Mesenchymal stem cell (in vitro differentiated cells and primary cell): ENCODE data around the gene ATP2A3.
A peak's percentile ranks its signal among the peaks of the same experiment; 100 is the strongest.

Source experiments
- DNase-seq: peaks from one replicate; pipeline ENCODE4 v3.0.0-alpha.2; 2013
- H2AFZ ChIP-seq: one replicate; pipeline ENCODE4 v1.6.1; 2013; ENCODE audit warnings: low read depth, mild to moderate bottlenecking, control low read depth, inconsistent platforms, low read length, moderate library complexity
- H2AK5ac ChIP-seq: 2 replicates; pipeline ENCODE4 v1.6.1; 2013; ENCODE audit warnings: low read length, moderate library complexity, mild to moderate bottlenecking, inconsistent platforms; ENCODE audit not compliant: severe bottlenecking
- H2BK120ac ChIP-seq: one replicate; pipeline ENCODE4 v1.6.1; 2013; ENCODE audit warnings: low read depth, mild to moderate bottlenecking, inconsistent platforms, low read length, moderate library complexity
- H2BK12ac ChIP-seq, 2 experiments: one replicate each; pipeline ENCODE4 v1.6.1; 2013; ENCODE audit warnings: inconsistent platforms in 2 of 2, low read length in 2 of 2, mild to moderate bottlenecking in 2 of 2, moderate library complexity in 2 of 2, control low read depth in 1 of 2
- H2BK15ac ChIP-seq: one replicate; pipeline ENCODE4 v1.6.1; 2013; ENCODE audit warnings: mild to moderate bottlenecking, low read depth, inconsistent platforms; ENCODE audit not compliant: poor library complexity, severe bottlenecking
- H2BK5ac ChIP-seq: 2 replicates; pipeline ENCODE4 v1.6.1; 2013; ENCODE audit warnings: low read depth, mild to moderate bottlenecking, low read length, control low read depth, inconsistent platforms; ENCODE audit not compliant: poor library complexity, severe bottlenecking
- H3K14ac ChIP-seq, 2 experiments: one replicate each; pipeline ENCODE4 v1.6.1; 2013; ENCODE audit warnings: inconsistent platforms in 2 of 2, low read length in 2 of 2, control low read depth in 1 of 2, mild to moderate bottlenecking in 1 of 2, moderate library complexity in 1 of 2
- H3K18ac ChIP-seq, 2 experiments: one replicate each; pipeline ENCODE4 v1.6.1; 2013; ENCODE audit warnings: inconsistent platforms in 2 of 2, low read length in 2 of 2, control low read depth in 1 of 2, low read depth in 1 of 2, mild to moderate bottlenecking in 1 of 2
- H3K23ac ChIP-seq, 2 experiments: one replicate each; pipeline ENCODE4 v1.6.1; 2013; ENCODE audit warnings: inconsistent platforms in 2 of 2, low read length in 2 of 2, mild to moderate bottlenecking in 2 of 2, moderate library complexity in 2 of 2, control low read depth in 1 of 2
- H3K27ac ChIP-seq: 2 replicates; pipeline ENCODE4 v1.5.1; 2013; ENCODE audit warnings: mild to moderate bottlenecking, moderate library complexity, low read length, control low read depth, inconsistent platforms; ENCODE audit not compliant: poor library complexity, severe bottlenecking
- H3K27me3 ChIP-seq, 2 experiments: 2 replicates each; pipeline versions ENCODE4 v1.6.1 to v1.7.0; 2013; ENCODE audit warnings: low read length in 2 of 2, mild to moderate bottlenecking in 2 of 2, moderate library complexity in 2 of 2, control low read depth in 1 of 2, inconsistent platforms in 1 of 2; ENCODE audit not compliant: control insufficient read depth in 1 of 2, insufficient read depth in 1 of 2
- H3K36me3 ChIP-seq, 2 experiments: 2 replicates each; pipeline versions ENCODE4 v1.6.1 to v1.7.0; 2013; ENCODE audit warnings: low read length in 2 of 2, control low read depth in 1 of 2, inconsistent platforms in 1 of 2, low read depth in 1 of 2, mild to moderate bottlenecking in 1 of 2; ENCODE audit not compliant: insufficient read depth in 2 of 2, control insufficient read depth in 1 of 2
- H3K4ac ChIP-seq, 2 experiments: one replicate each; pipeline ENCODE4 v1.6.1; 2013; ENCODE audit warnings: inconsistent platforms in 2 of 2, low read length in 2 of 2, mild to moderate bottlenecking in 2 of 2, moderate library complexity in 2 of 2, control low read depth in 1 of 2, low read depth in 1 of 2
- H3K4me1 ChIP-seq: 2 replicates; pipeline ENCODE4 v1.6.1; 2013; ENCODE audit warnings: low read depth, low read length, control low read depth; ENCODE audit not compliant: control insufficient read depth, insufficient read depth
- H3K4me2 ChIP-seq: 2 replicates; pipeline ENCODE4 v1.6.1; 2013; ENCODE audit warnings: low read length, mild to moderate bottlenecking, inconsistent platforms; ENCODE audit not compliant: poor library complexity, severe bottlenecking
- H3K4me3 ChIP-seq, 2 experiments: 2 replicates each; pipeline versions ENCODE4 v1.5.1 to v1.7.0; 2013; ENCODE audit warnings: low read length in 2 of 2, mild to moderate bottlenecking in 2 of 2, control low read depth in 1 of 2, low read depth in 1 of 2; ENCODE audit not compliant: insufficient read depth in 1 of 2
- H3K79me1 ChIP-seq: replicated peaks from 2 replicates; pipeline ENCODE4 v1.6.1; 2013; ENCODE audit warnings: mild to moderate bottlenecking, control low read depth, low read length, inconsistent platforms; ENCODE audit not compliant: poor library complexity, severe bottlenecking
- H3K9ac ChIP-seq: 2 replicates; pipeline ENCODE4 v1.7.0; 2013; ENCODE audit warnings: mild to moderate bottlenecking, low read length, moderate library complexity
- H3K9me3 ChIP-seq: 2 replicates; pipeline ENCODE4 v1.7.0; 2013; ENCODE audit warnings: mild to moderate bottlenecking, low read length; ENCODE audit not compliant: control insufficient read depth
- H4K8ac ChIP-seq: one replicate; pipeline ENCODE4 v1.6.1; 2013; ENCODE audit warnings: inconsistent platforms, mild to moderate bottlenecking, low read length, moderate library complexity
- H4K91ac ChIP-seq: one replicate; pipeline ENCODE4 v1.6.1; 2013; ENCODE audit warnings: mild to moderate bottlenecking, low read length, inconsistent platforms
- WGBS: methylation state at CpG from one replicate; pipeline ENCODE4 v1.1.7; 2013; ENCODE audit warnings: mixed read lengths; 5-methylcytosine and 5-hydroxymethylcytosine counted together

Gene ATP2A3

DNA sequence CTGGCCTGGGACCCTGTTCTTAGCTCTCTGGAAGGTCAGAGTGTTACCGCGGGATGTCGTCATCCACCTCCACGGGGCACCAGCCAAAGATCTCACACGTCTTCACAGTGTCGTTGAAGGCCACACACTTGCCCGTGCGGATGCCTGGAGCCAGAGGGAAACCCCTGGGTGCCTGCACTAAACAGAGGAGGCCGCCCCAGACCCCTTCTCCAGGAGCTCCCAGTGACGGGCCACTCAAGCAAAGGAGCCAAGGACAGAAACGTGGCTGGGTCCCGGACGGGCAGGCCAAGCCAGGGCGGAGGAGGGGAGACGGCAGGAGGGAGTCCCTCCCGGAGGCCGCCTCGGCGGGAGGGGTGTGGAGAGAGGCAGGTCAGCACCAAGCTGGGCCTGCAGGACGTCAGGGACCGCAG, 60.4 kb downstream of the ATP2A3 start:
- Histone ChIP-seq H2BK5ac (no peak overlapping the region), H3K4me2 (no peak overlapping the region), H3K4ac (no peak overlapping the region), H4K8ac (no peak overlapping the region), H2BK12ac (no peak overlapping the region), H2AFZ (no peak overlapping the region), H2BK15ac (no peak overlapping the region), H3K27me3 (peaks cover 4 to 51% of the 10 kb centered on the region in 2 experiments), H2AK5ac (no peak overlapping the region), H3K36me3 (peaks cover 0 to 3% of the 10 kb centered on the region in 2 experiments), H3K4me3 (no peak overlapping the region), H3K14ac (no peak overlapping the region), H3K18ac (no peak overlapping the region), H3K4me1 (peaks cover 14% of the 10 kb centered on the region), H3K9me3 (no peaks in the 10 kb centered on the region), H4K91ac (no peak overlapping the region), H3K9ac (no peak overlapping the region), H2BK120ac (no peak overlapping the region), H3K27ac (no peak overlapping the region), H3K79me1 (no peaks in the 10 kb centered on the region), H3K23ac (no peak overlapping the region)
- 65% methylated on average over 21 of the region's 21 CpGs for WGBS
- no peak for DNase-seq

DNA sequence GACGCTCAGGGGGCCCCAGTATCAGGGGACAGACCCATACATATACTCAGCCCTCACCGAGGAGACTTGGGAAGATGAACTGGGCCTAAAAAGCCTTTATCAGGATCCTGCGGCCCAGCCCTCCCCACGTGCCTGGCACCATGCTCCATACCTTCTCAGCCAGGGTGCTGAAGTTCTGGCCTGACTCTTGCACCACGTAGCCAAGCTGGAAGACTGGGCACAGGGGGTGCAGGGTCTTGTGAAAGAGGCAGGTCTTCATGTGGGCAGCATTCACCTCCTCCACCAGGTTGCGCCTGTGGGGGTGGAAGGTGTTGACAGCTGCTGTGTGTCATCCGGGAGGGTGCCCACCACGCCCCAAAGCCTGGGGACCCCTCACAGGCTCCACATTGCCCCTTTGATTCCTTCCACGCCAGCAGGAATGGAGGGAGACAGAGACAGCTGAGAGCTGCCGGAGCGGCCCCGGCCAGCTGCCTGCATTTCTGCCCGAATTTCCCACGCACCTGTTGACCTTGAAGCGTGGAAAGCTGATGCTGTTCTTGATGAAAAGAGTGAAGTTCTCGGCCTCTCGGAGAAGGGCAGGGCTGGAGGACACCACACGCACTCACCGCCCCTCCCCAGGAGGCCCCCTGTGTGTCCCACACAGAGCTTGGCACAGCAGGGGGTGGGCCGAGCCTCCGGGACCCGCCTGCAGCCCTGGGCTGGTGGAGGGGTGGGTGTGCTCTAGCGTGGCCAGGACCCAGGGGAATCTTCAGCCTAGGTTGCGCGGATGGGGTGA, 61.0 kb downstream of the ATP2A3 start:
- no peaks in the 10 kb centered on the region for H3K9me3 ChIP-seq
- no peak overlapping the region for H4K8ac ChIP-seq
- no peak overlapping the region for H2AK5ac ChIP-seq
- no peak overlapping the region for H3K4me3 ChIP-seq
- H3K23ac ChIP-seq, result no peak overlapping the region
- H2BK15ac ChIP-seq, result no peak overlapping the region
- peaks cover 0 to 3% of the 10 kb centered on the region in 2 experiments for H3K36me3 ChIP-seq
- no peak overlapping the region for H2BK12ac ChIP-seq
- no peak overlapping the region for H2BK5ac ChIP-seq
- no peak overlapping the region for H2AFZ ChIP-seq
- no peak for DNase-seq
- no peak overlapping the region for H2BK120ac ChIP-seq
- no peak overlapping the region for H3K27ac ChIP-seq
- H3K79me1 ChIP-seq, result no peaks in the 10 kb centered on the region
- no peak overlapping the region for H3K4me2 ChIP-seq
- H4K91ac ChIP-seq, result no peak overlapping the region
- no peak overlapping the region for H3K9ac ChIP-seq
- peaks cover 14% of the 10 kb centered on the region for H3K4me1 ChIP-seq
- WGBS, result 79% methylated on average over 25 of the region's 25 CpGs
- H3K14ac ChIP-seq, result no peak overlapping the region
- no peak overlapping the region for H3K4ac ChIP-seq
- H3K18ac ChIP-seq, result no peak overlapping the region
- H3K27me3 ChIP-seq, result peaks cover 4 to 54% of the 10 kb centered on the region in 2 experiments

DNA sequence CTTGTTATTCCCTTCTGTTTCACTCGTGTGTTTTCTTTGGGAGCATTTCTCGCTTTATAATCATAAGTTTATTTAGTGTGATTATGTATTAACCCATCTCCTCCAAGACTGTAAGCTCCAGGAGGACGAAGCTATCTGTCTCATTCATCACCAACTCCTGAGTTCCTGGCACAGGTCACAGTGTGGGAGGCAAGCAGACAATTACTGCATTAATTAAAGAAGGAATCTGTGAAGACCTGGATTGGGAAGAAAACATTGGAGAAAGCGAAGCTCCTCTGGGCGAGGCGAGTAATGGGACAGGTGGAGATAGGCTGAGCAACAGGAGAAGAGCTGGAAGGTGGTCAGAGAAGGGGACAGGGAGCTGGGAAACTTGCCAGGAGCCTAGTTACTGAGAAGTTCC, 63.6 kb downstream of the ATP2A3 start:
- no peak overlapping the region for H3K18ac ChIP-seq
- H3K4me3 ChIP-seq, result no peak overlapping the region
- no peak for DNase-seq
- H3K79me1 ChIP-seq, result no peaks in the 10 kb centered on the region
- no peak overlapping the region for H3K9ac ChIP-seq
- H2AK5ac ChIP-seq, result no peak overlapping the region
- H2BK5ac ChIP-seq, result no peak overlapping the region
- H4K8ac ChIP-seq, result no peak overlapping the region
- no peak overlapping the region for H2BK12ac ChIP-seq
- H3K4ac ChIP-seq, result no peak overlapping the region
- H3K4me1 ChIP-seq, result peaks cover 17% of the 10 kb centered on the region
- no peak overlapping the region for H3K23ac ChIP-seq
- peaks cover 0 to 3% of the 10 kb centered on the region in 2 experiments for H3K36me3 ChIP-seq
- no peak overlapping the region for H3K14ac ChIP-seq
- WGBS, result 97% methylated on average over 3 of the region's 6 CpGs
- H3K27ac ChIP-seq, result no peak overlapping the region
- no peak overlapping the region for H2BK120ac ChIP-seq
- H4K91ac ChIP-seq, result no peak overlapping the region
- no peak overlapping the region for H3K4me2 ChIP-seq
- no peaks in the 10 kb centered on the region for H3K9me3 ChIP-seq
- H2AFZ ChIP-seq, result no peak overlapping the region
- no peak overlapping the region for H2BK15ac ChIP-seq
- H3K27me3 ChIP-seq, result peaks cover 4 to 36% of the 10 kb centered on the region in 2 experiments

DNA sequence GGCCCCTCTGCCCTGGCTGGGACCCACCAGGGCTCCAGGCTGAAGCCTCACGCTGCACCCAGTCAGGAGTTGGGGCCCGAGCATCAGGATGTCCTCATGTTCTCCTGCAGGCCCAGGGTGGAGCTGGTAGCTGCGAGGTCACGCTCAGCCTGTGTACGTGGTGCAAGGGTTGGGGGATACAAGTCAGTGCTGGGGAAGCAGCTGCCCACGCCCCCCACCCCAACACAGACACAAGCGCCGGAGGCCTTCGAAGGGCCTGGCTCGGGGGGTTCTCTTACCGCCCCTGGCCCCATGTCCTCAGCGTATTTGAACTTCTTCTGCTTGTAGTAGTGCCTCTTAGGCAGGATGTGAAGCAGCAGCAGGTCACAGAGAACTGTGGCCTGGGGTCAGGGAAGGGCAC, 66.5 kb downstream of the ATP2A3 start:
- Histone ChIP-seq H4K8ac (peak overlapping the region; percentile 2), H2AK5ac (no peak overlapping the region), H3K36me3 (no peaks in the 10 kb centered on the region), H3K4me2 (no peak overlapping the region), H3K14ac (no peak overlapping the region), H3K4me1 (peaks cover 15% of the 10 kb centered on the region), H3K27ac (no peak overlapping the region), H4K91ac (no peak overlapping the region), H3K27me3 (peaks cover 0 to 23% of the 10 kb centered on the region in 2 experiments), H3K9me3 (no peaks in the 10 kb centered on the region), H2BK120ac (no peak overlapping the region), H3K79me1 (no peaks in the 10 kb centered on the region), H3K9ac (no peak overlapping the region), H3K23ac (no peak overlapping the region), H3K18ac (no peak overlapping the region), H3K4ac (no peak overlapping the region), H2BK15ac (peak overlapping the region; percentile 44), H2BK5ac (no peak overlapping the region), H2BK12ac (peak overlapping the region in 1 of 2 experiments; percentile 11), H2AFZ (no peak overlapping the region), H3K4me3 (no peak overlapping the region)
- no peak for DNase-seq
- WGBS, result 99% methylated on average over 7 of the region's 12 CpGs
